WERI-Rb-1 (cell line): ENCODE measurements around the gene EBP.

Experiments used
- DNase-seq: peaks from one replicate; pipeline ENCODE4 v3.0.0-alpha.2; 2020
- H3K27ac ChIP-seq: fragments of 250-450 bp; sonication (Bioruptor Pico); 2 replicates; pipeline ENCODE4 v1.5.1; 2020; ENCODE audit warnings: mild to moderate bottlenecking, moderate library complexity
- H3K27me3 ChIP-seq: fragments of 250-450 bp; sonication (Bioruptor Pico); 2 replicates; pipeline ENCODE4 v1.5.1; 2021; ENCODE audit warnings: mild to moderate bottlenecking, low read depth, moderate library complexity; ENCODE audit not compliant: insufficient read depth, severe bottlenecking
- H3K36me3 ChIP-seq: fragments of 250-450 bp; sonication (Bioruptor Pico); 2 replicates; pipeline ENCODE4 v1.5.1; 2020; ENCODE audit warnings: mild to moderate bottlenecking, moderate library complexity
- H3K4me3 ChIP-seq: 2 replicates; pipeline ENCODE4 v1.5.1; 2011; ENCODE audit warnings: low read depth, mild to moderate bottlenecking, control low read depth, low read length
- H3K9me3 ChIP-seq: fragments of 250-450 bp; sonication (Bioruptor Pico); 2 replicates; pipeline ENCODE4 v1.5.1; 2021; ENCODE audit warnings: mild to moderate bottlenecking, moderate library complexity; ENCODE audit not compliant: severe bottlenecking
- CTCF ChIP-seq: IDR thresholded peaks from 2 replicates; pipeline ENCODE4 v1.5.1; 2011; ENCODE audit warnings: low read depth, mild to moderate bottlenecking, control low read depth, inconsistent platforms, low read length

Gene EBP

GRCh38 chrX:48574270-48575266 lies 53.0 kb downstream of the EBP start, which contains the start of gene RBM3:
TSS of gene RBM3 (plus strand) at chrX:48574484. CDS start at chrX:48575181, 697 bp downstream.
- Histone ChIP-seq H3K4me3 (peak within 1 kb of the TSS; percentile 67), H3K27me3 (peaks cover 22% of the 10 kb centered on the region), H3K36me3 (peaks cover 47% of the 10 kb centered on the region), H3K9me3 (no peaks in the 10 kb centered on the region), H3K27ac (peak within 1 kb of the TSS; percentile 98)
- peak; percentile 93 for DNase-seq
- peak; percentile 37 for TF ChIP-seq CTCF

GRCh38 chrX:48575642-48576041 lies 54.0 kb downstream of the EBP start:
- no peaks in the 10 kb centered on the region for H3K9me3 ChIP-seq
- no peak for DNase-seq
- H3K36me3 ChIP-seq = peaks cover 47% of the 10 kb centered on the region
- H3K27ac ChIP-seq = peak overlapping the region; percentile 98; the same call in 1 of the 2 replicates
- no peak overlapping the region; the same call in 1 of the 2 replicates for H3K4me3 ChIP-seq
- no peak for TF ChIP-seq CTCF
- peaks cover 18% of the 10 kb centered on the region for H3K27me3 ChIP-seq

- peaks cover 47% of the 10 kb centered on the region for H3K36me3 ChIP-seq
- no peak overlapping the region for H3K4me3 ChIP-seq
- TF ChIP-seq CTCF = no peak
- no peak overlapping the region for H3K27ac ChIP-seq
- no peaks in the 10 kb centered on the region for H3K9me3 ChIP-seq
- H3K27me3 ChIP-seq = peaks cover 17% of the 10 kb centered on the region
- no peak for DNase-seq
These were observed 54.5 kb downstream of the EBP start for GRCh38 chrX:48576108-48576507.
